Cardiac muscle cell (in vitro differentiated cells and primary cell): ENCODE measurements around the gene ASS1. TPM values are rescaled to one million over a fixed set of nuclear protein-coding genes. Genes with fewer than 3 reads are reported as not detected.

Experiments
- DNase-seq, 2 donors: peaks; one replicate each; pipeline versions ENCODE4 v3.0.0 to v3.0.0-alpha.2; 2010 to 2017; ENCODE audit warnings: low read depth in 1 of 2, low spot score in 1 of 2
- H3K27ac ChIP-seq: fragments of 200-600 bp; sonication (generic); 2 replicates; pipeline ENCODE4 v1.5.1; 2016
- H3K27me3 ChIP-seq: fragments of 200-600 bp; sonication (generic); 2 replicates; pipeline ENCODE4 v1.6.0; 2016; ENCODE audit warnings: control low read depth
- H3K36me3 ChIP-seq: fragments of 200-600 bp; sonication (generic); 2 replicates; pipeline ENCODE4 v1.5.1; 2016; ENCODE audit warnings: control low read depth
- H3K4me1 ChIP-seq: fragments of 200-600 bp; sonication (generic); 2 replicates; pipeline ENCODE4 v1.8.1; 2017; ENCODE audit warnings: low read depth, mild to moderate bottlenecking, mixed run types
- H3K4me3 ChIP-seq: fragments of 200-600 bp; sonication (generic); 2 replicates; pipeline ENCODE4 v1.5.1; 2016; ENCODE audit warnings: mild to moderate bottlenecking
- H3K9me3 ChIP-seq: fragments of 200-600 bp; sonication (generic); 2 replicates; pipeline ENCODE4 v1.5.1; 2017; ENCODE audit warnings: low read depth, mild to moderate bottlenecking, control low read depth
- CTCF ChIP-seq: IDR thresholded peaks from 2 replicates; pipeline ENCODE4 v1.5.1; 2012; ENCODE audit warnings: low read depth, mild to moderate bottlenecking, low read length
- polyA plus RNA-seq: library from polyadenylated mRNA; unstranded; fragments of >200 nt; fragmentation: Nextera tagmentation; extraction: Ambion mirVana; gene quantifications from 2 replicates; pipeline ENCODE4 v1.2.1, GENCODE V29; 2016
- total RNA-seq: library from RNA; depleted of rRNA; stranded (reverse); fragments of >200 nt; gene quantifications from 2 replicates; pipeline ENCODE4 v1.2.3, GENCODE V29; 2016

The ASS1 gene
- total and polyA plus RNA-seq, 2 experiments from 2014 or later, result 59.3 to 83.8 TPM

- H3K27me3 ChIP-seq, result no peaks in the 10 kb centered on the region
- H3K36me3 ChIP-seq, result no peaks in the 10 kb centered on the region
- H3K9me3 ChIP-seq, result no peaks in the 10 kb centered on the region
- no peak overlapping the region for H3K4me3 ChIP-seq
- no peak for TF ChIP-seq CTCF
- H3K27ac ChIP-seq, result no peak overlapping the region
- peaks cover 36% of the 10 kb centered on the region for H3K4me1 ChIP-seq
- DNase-seq, result no peak
Measured at GRCh38 chr9:130448771-130449603, 4.2 kb downstream of the ASS1 start.

DNA sequence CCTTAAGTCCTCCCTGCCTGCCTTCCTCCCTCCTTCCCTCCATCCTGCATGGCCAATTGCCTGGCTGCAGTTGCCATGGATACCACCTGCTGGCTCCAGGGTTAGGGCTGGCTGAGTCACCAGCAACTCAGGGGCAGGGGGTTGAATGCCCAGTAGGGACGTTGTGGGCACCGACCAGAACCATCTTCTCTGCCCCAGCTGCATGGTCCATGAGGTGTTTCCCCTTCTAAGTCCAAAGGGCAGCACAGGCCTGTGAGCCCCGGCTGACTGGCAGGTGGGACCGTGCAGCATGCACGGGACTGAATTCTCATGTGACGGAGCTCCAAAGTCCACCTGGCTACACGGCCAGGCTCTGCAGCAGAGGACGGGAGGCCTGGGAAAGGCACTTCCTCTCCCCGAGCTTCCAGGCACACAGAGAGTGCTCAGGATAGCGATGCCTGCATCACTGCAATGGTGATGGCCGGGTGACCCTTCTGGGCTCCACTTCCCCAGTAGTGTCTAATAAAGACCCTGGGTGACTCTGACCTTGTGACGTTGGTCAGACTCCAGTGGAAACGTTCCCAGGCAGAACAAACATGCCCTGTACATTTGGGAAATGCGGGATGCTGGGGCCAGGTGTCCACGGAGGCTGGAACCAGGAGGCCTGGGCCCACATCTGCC is 5.7 kb downstream of the ASS1 start:
- Histone ChIP-seq H3K36me3 (no peaks in the 10 kb centered on the region), H3K27ac (no peak overlapping the region), H3K4me1 (peaks cover 38% of the 10 kb centered on the region), H3K4me3 (no peak overlapping the region), H3K27me3 (no peaks in the 10 kb centered on the region), H3K9me3 (no peaks in the 10 kb centered on the region)
- no peak for TF ChIP-seq CTCF
- no peak for DNase-seq

- no peak overlapping the region for H3K27ac ChIP-seq
- H3K27me3 ChIP-seq, result no peaks in the 10 kb centered on the region
- no peaks in the 10 kb centered on the region for H3K36me3 ChIP-seq
- DNase-seq, result no peak
- H3K9me3 ChIP-seq, result no peaks in the 10 kb centered on the region
- no peak overlapping the region for H3K4me3 ChIP-seq
- peaks cover 33% of the 10 kb centered on the region for H3K4me1 ChIP-seq
- TF ChIP-seq CTCF, result no peak
Measured at GRCh38 chr9:130451004-130451390, 6.2 kb downstream of the ASS1 start.

DNA sequence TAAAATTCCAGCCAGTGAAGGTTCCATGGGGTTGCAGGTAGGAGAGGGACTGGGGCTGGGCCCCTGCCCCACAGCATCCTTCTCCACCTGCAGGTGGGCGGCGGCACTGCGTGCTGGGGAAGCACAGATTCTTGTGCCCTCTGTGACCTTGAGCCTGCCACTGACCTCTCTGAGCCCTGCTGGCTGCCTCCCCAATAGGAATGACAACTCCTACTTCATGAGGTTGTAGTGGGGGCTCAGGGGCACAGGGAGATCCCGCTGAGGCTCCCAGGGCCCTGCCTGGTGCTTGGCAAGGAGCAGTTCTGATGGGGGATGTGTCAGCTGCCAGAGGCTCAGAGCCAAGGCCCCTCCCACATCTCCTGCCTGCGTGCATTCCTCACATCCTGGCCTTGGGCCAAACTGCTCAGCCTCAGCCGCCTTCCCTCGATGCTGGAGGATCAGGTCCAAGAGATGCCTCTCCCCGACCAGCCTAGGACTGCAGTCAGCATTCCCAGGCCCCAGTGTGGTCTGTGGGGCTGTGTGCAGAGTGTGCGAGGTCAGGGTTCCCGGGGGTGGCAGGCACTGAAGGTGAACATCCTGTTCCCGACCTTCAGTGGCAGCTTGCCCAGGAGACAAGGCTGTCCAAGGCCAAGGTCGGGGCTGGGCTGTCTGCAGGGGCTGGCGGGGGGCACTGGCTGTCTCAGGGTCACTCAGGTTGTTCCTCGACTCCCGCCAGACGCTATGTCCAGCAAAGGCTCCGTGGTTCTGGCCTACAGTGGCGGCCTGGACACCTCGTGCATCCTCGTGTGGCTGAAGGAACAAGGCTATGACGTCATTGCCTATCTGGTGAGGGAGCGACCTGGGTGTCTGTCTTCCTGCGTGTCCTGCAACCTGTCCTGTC is 7.0 kb downstream of the ASS1 start:
- no peak overlapping the region for H3K4me3 ChIP-seq
- no peaks in the 10 kb centered on the region for H3K27me3 ChIP-seq
- TF ChIP-seq CTCF, result peak; percentile 68
- peak overlapping the region; percentile 64 for H3K27ac ChIP-seq
- H3K9me3 ChIP-seq, result no peaks in the 10 kb centered on the region
- DNase-seq, result peak; percentile 94 to 99
- H3K36me3 ChIP-seq, result no peaks in the 10 kb centered on the region
- peaks cover 26% of the 10 kb centered on the region for H3K4me1 ChIP-seq

GRCh38 chr9:130452835-130453234 is 8.1 kb downstream of the ASS1 start:
- Histone ChIP-seq H3K9me3 (no peaks in the 10 kb centered on the region), H3K27ac (no peak overlapping the region), H3K4me3 (no peak overlapping the region), H3K27me3 (no peaks in the 10 kb centered on the region), H3K4me1 (peaks cover 21% of the 10 kb centered on the region), H3K36me3 (no peaks in the 10 kb centered on the region)
- TF ChIP-seq CTCF, result no peak
- DNase-seq, result no peak
